DOHH2 (cell line): Measurements from ENCODE around the gene SYCE1.
"Not testable (repeated sequence)": the region's sequence is repeated elsewhere in the genome, so short reads cannot be mapped to it uniquely, and the experiment has no call there.

Experiments
- H3F3A ChIP-seq: fragments of 200-600 bp; sonication (generic), shearing (Covaris generic); 2 replicates; pipeline ENCODE4 v1.6.0; 2016; ENCODE audit warnings: antibody characterized with exemption, mild to moderate bottlenecking; ENCODE audit not compliant: control insufficient read depth, insufficient read depth
- H3K27ac ChIP-seq: fragments of 200-600 bp; sonication (generic); 2 replicates; pipeline ENCODE4 v1.5.1; 2014; ENCODE audit warnings: low read depth, mild to moderate bottlenecking, low read length, moderate library complexity
- H3K27me3 ChIP-seq: fragments of 200-600 bp; sonication (generic); 2 replicates; pipeline ENCODE4 v1.6.1; 2014; ENCODE audit warnings: mild to moderate bottlenecking, low read length, mixed read lengths; ENCODE audit not compliant: control insufficient read depth
- H3K36me3 ChIP-seq: fragments of 200-600 bp; sonication (generic); 2 replicates; pipeline ENCODE4 v1.6.1; 2014; ENCODE audit warnings: mild to moderate bottlenecking, low read length, moderate library complexity, mixed read lengths; ENCODE audit not compliant: control insufficient read depth
- H3K4me1 ChIP-seq: fragments of 200-600 bp; sonication (generic); 2 replicates; pipeline ENCODE4 v1.6.1; 2014; ENCODE audit warnings: mild to moderate bottlenecking, low read length, mixed read lengths; ENCODE audit not compliant: control insufficient read depth
- H3K4me2 ChIP-seq: fragments of 200-600 bp; sonication (generic); 2 replicates; pipeline ENCODE4 v1.6.0; 2014; ENCODE audit warnings: mild to moderate bottlenecking, low read length, moderate library complexity
- H3K4me3 ChIP-seq: fragments of 200-600 bp; sonication (generic); 2 replicates; pipeline ENCODE4 v1.5.1; 2014; ENCODE audit warnings: mild to moderate bottlenecking, low read length, mixed read lengths
- H3K79me2 ChIP-seq: fragments of 200-600 bp; sonication (generic); 2 replicates; pipeline ENCODE4 v1.6.1; 2014; ENCODE audit warnings: mild to moderate bottlenecking, low read length, mixed read lengths; ENCODE audit not compliant: control insufficient read depth
- H3K9me2 ChIP-seq: fragments of 200-600 bp; sonication (generic); replicated peaks from 2 replicates; pipeline ENCODE4 v1.6.1; 2014; ENCODE audit warnings: mild to moderate bottlenecking, low read length, mixed read lengths; ENCODE audit not compliant: control insufficient read depth
- H3K9me3 ChIP-seq: fragments of 200-600 bp; sonication (generic); 2 replicates; pipeline ENCODE4 v1.6.1; 2014; ENCODE audit warnings: antibody characterized with exemption, low read length, mixed read lengths; ENCODE audit not compliant: control insufficient read depth, insufficient read depth
- H4K20me1 ChIP-seq: fragments of 200-600 bp; sonication (generic); 2 replicates; pipeline ENCODE4 v1.6.0; 2014; ENCODE audit warnings: low read depth, mild to moderate bottlenecking, antibody characterized with exemption, low read length, moderate library complexity; ENCODE audit not compliant: control insufficient read depth, insufficient read depth
- EZH2phosphoT487 ChIP-seq: fragments of 200-600 bp; sonication (generic); IDR thresholded peaks from 2 replicates; pipeline ENCODE4 v1.6.1; 2017; ENCODE audit warnings: borderline replicate concordance, mild to moderate bottlenecking, antibody characterized with exemption, low read length, moderate library complexity, mixed read lengths
- TF ChIP-seq, protein P1 (sequence below): fragments of 200-600 bp; sonication (generic); IDR thresholded peaks from one replicate; pipeline ENCODE4 v1.5.1; 2014; ENCODE audit warnings: antibody characterized with exemption, mild to moderate bottlenecking, low read depth, low read length; ENCODE audit not compliant: poor library complexity, severe bottlenecking

The SYCE1 gene

GRCh38 chr10:133555521-133555920 lies 9.9 kb downstream of the SYCE1 start:
- Histone ChIP-seq H3K36me3 (no peaks in the 10 kb centered on the region), H3K27me3 (peaks cover 3% of the 10 kb centered on the region; the same call in 1 of the 2 replicates), H3K4me3 (no peak overlapping the region), H3K4me2 (no peak overlapping the region), H3K9me3 (no peaks in the 10 kb centered on the region), H3K4me1 (no peaks in the 10 kb centered on the region), H3F3A (no peaks in the 10 kb centered on the region), H3K27ac (no peak overlapping the region), H3K9me2 (no peaks in the 10 kb centered on the region), H4K20me1 (no peaks in the 10 kb centered on the region), H3K79me2 (no peaks in the 10 kb centered on the region)
- TF ChIP-seq, protein P1, sequence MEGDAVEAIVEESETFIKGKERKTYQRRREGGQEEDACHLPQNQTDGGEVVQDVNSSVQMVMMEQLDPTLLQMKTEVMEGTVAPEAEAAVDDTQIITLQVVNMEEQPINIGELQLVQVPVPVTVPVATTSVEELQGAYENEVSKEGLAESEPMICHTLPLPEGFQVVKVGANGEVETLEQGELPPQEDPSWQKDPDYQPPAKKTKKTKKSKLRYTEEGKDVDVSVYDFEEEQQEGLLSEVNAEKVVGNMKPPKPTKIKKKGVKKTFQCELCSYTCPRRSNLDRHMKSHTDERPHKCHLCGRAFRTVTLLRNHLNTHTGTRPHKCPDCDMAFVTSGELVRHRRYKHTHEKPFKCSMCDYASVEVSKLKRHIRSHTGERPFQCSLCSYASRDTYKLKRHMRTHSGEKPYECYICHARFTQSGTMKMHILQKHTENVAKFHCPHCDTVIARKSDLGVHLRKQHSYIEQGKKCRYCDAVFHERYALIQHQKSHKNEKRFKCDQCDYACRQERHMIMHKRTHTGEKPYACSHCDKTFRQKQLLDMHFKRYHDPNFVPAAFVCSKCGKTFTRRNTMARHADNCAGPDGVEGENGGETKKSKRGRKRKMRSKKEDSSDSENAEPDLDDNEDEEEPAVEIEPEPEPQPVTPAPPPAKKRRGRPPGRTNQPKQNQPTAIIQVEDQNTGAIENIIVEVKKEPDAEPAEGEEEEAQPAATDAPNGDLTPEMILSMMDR = no peak
- no peak for TF ChIP-seq EZH2phosphoT487

GRCh38 chr10:133554600-133554999 lies 10.8 kb downstream of the SYCE1 start:
- H3K9me3 ChIP-seq = no peaks in the 10 kb centered on the region
- no peaks in the 10 kb centered on the region for H3K27me3 ChIP-seq
- no peaks in the 10 kb centered on the region for H4K20me1 ChIP-seq
- H3K4me2 ChIP-seq = no peak overlapping the region
- H3K36me3 ChIP-seq = no peaks in the 10 kb centered on the region
- no peaks in the 10 kb centered on the region for H3K9me2 ChIP-seq
- H3K27ac ChIP-seq = no peak overlapping the region
- H3F3A ChIP-seq = no peaks in the 10 kb centered on the region
- TF ChIP-seq, protein P1 = no peak
- no peak for TF ChIP-seq EZH2phosphoT487
- no peak overlapping the region for H3K4me3 ChIP-seq
- no peaks in the 10 kb centered on the region for H3K4me1 ChIP-seq
- H3K79me2 ChIP-seq = no peaks in the 10 kb centered on the region

DNA sequence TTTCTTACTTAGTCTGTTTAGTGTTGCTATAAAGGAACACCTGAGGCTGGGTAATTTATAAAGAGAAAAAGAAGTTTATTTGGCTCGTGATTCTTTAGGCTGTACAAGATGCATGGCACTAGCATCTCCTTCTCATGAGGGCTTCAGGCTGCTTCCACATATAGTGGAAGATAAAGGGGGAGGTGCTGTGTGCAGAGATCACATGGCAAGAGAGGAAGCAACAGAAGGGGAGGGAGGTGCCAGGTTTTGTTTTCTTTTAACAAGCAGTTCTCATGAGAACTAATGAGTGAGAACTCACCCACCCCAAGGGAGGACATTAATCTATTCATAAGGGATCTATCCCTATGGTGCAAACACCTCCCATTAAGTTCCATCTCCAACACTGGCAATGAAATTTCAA lies 20.9 kb downstream of the SYCE1 start:
- Histone ChIP-seq H3K79me2 (no peaks in the 10 kb centered on the region), H3K27me3 (peaks cover 7% of the 10 kb centered on the region; the same call in 1 of the 2 replicates), H3K27ac (no peak overlapping the region), H3K4me1 (no peaks in the 10 kb centered on the region), H3K36me3 (no peaks in the 10 kb centered on the region), H3K4me2 (no peak overlapping the region), H3K9me3 (peaks cover 4% of the 10 kb centered on the region; the same call in 1 of the 2 replicates), H3K4me3 (no peak overlapping the region), H3F3A (no peaks in the 10 kb centered on the region), H3K9me2 (no peaks in the 10 kb centered on the region), H4K20me1 (no peaks in the 10 kb centered on the region)
- TF ChIP-seq, protein P1 = no peak
- TF ChIP-seq EZH2phosphoT487 = no peak

DNA sequence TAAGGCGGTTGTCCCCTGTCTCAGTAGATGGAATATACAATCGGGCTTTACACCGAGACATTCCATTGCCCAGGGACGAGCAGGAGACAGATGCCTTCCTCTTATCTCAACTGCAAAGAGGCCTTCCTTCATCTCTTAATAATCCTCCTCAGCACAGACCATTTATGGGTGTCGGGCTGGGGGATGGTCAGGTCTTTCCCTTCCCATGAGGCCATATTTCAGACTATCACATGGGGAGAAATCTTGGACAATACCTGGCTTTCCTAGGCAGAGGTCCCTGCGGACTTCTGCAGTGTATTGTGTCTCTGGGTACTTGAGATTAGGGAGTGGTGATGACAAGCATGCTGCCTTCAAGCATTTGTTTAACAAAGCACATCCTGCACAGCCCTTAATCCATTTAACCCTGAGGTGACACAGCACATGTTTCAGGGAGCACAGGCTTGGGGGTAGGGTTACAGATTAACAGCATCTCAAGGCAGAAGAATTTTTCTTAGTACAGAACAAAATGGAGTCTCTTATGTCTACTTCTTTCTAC lies 23.9 kb downstream of the SYCE1 start:
- not testable (repeated sequence) for H4K20me1 ChIP-seq, H3K79me2 ChIP-seq, H3F3A ChIP-seq, H3K9me3 ChIP-seq, H3K36me3 ChIP-seq, H3K27ac ChIP-seq, H3K4me3 ChIP-seq, H3K4me1 ChIP-seq, H3K4me2 ChIP-seq, H3K9me2 ChIP-seq, H3K27me3 ChIP-seq
